ENCODE data around the gene RHPN2. TPM values are rescaled to one million over a fixed set of nuclear protein-coding genes. Genes with fewer than 3 reads are reported as not detected.

The RHPN2 gene
- total RNA-seq, 2 experiments from 2014 or later: 1.6 to 1.8 TPM

DNA sequence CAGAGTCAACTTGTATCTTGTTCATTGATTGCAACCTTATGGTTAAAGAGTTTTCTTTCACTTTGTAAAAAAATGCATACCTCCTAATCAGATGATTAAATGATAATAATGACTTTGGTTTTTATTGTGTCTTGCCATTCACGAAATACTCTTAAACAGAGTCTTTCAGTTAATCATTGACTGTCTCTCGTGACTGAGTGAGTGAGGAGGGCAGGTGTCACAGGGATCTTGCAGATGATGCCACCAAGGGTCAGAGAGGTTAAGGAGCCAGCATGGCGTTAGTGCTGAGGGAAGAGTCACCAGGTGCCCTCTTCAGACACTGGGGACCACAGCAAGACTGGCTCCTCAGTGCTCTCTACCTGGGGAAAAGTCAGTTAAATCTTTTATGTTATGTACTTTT, 24.3 kb upstream of the RHPN2 start:
- no peak overlapping the region for H3K27ac Mint-ChIP-seq
- POLR2A ChIA-PET: no interaction called here
- ATAC-seq (ENCODE audit: low read depth) (no peak), DNase-seq (no peak)
- H3K9me3 Mint-ChIP-seq: no peaks in the 10 kb centered on the region
- no peak overlapping the region for H3K4me3 Mint-ChIP-seq
- H3K4me1 Mint-ChIP-seq: peaks cover 1% of the 10 kb centered on the region
- H3K27me3 Mint-ChIP-seq: no peaks in the 10 kb centered on the region
- H3K36me3 Mint-ChIP-seq: peaks cover 13% of the 10 kb centered on the region

DNA sequence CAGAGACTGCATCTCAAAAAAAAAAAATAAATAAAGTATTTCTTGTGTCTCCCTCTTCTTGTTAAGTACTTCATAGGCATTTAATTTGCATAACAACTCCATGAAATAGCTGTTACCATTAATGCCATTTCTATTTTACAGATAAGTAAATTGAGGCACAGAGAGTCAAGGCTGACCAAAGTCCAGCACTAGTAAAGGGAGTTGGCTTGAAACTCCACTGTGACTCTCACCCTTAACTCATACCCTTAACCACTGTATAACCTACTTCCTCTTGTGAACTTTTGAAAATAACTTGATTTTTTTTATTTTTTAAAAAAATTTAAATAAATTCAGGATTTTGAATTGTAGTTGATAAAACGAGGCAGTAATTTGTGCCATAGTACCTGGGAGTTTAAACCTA, 22.3 kb upstream of the RHPN2 start:
- peaks cover 7% of the 10 kb centered on the region for H3K4me1 Mint-ChIP-seq
- H3K9me3 Mint-ChIP-seq: no peaks in the 10 kb centered on the region
- POLR2A ChIA-PET: no interaction called here
- no peak overlapping the region for H3K4me3 Mint-ChIP-seq
- DNase-seq (no peak), ATAC-seq (ENCODE audit: low read depth) (no peak)
- peaks cover 10% of the 10 kb centered on the region for H3K36me3 Mint-ChIP-seq
- H3K27me3 Mint-ChIP-seq: no peaks in the 10 kb centered on the region
- H3K27ac Mint-ChIP-seq: no peak overlapping the region

DNA sequence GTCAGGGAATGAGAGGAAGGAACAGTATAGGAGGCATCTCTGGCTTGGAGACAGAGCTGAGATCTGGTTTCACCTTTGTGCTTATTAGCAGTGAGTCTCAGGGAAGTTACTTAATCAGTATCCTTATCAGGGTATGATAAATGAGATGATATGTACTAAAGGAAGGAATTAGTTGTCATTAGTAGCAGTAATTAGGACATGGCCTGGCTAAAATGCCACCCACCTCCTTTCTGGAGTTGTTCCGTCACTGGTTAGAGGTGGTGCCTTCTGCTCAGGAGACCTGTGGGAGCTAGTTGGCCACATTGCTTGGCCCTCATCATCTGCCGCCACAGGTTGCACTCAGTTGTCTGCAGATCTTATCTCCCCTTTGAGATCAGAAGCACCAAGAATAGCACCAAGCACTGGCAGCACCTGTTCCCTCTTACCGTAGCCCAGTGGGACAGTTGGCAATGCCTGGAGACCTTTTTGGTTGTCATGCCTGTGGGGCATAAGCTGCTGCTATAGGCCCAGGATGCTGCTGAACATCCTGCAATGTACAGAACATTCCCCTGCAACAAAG, 21.0 kb upstream of the RHPN2 start:
- POLR2A ChIA-PET: no interaction called here
- H3K9me3 Mint-ChIP-seq: no peaks in the 10 kb centered on the region
- no peaks in the 10 kb centered on the region for H3K27me3 Mint-ChIP-seq
- H3K4me3 Mint-ChIP-seq: no peak overlapping the region
- H3K27ac Mint-ChIP-seq: no peak overlapping the region
- peaks cover 11% of the 10 kb centered on the region for H3K36me3 Mint-ChIP-seq
- DNase-seq (no peak), ATAC-seq (ENCODE audit: low read depth) (no peak)
- peaks cover 14% of the 10 kb centered on the region for H3K4me1 Mint-ChIP-seq

DNA sequence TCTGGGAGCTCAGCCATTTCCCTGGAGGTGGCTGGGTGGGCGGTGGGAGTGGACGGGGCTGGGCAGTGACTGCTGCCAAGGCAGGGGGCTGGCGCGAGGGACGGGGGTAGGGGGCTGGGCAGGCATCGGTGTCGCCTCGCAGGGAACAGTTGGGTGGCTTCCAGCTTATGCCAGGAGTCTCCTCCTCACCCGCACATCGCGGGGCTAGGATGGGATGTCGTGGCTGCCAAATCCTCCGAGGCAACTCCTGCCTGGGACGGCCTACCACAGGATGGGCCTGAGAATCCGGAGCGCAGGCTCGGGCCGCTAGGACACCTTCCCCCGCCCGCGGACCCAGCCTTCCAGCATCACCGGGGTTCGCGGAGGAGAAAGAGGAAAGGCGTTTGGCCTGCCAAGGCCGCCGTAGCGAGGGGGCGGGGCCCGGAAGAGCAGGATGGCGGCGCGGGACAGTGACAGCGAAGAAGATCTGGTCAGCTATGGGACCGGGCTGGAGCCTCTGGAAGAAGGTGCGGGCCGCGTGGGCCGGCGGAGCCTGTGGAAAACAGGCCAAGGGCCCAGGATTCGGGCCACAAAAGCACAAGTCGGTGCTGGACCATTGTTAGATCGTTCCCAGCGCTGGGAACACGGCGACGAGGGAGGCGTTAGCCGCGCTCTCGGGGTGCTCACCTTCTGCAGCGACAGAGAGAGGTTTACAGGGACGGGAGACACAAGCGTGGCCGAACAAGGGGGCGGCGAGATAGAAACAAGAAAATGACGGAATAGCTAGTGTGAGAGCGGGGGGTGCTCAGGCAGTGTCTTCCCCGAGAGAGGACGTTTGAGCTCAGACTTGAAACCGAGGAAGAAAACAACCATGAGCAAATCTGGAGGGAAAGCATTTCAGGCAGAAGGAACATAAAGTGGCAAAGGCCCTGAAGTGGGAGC, 16.3 kb upstream of the RHPN2 start, which contains the start of gene GPATCH1:
TSS of gene GPATCH1 (plus strand) at position 421 of the 921 bp plus-strand sequence. CDS start at position 434, 13 bp downstream.
- POLR2A ChIA-PET: interaction anchor here (1.1 to 1.8 kb wide), 5 partner anchors 17 to 105 kb away, joined by 3 to 6 read pairs (median 4); partner anchors contain the start of gene RHPN2
- ATAC-seq (ENCODE audit: low read depth) (peak; percentile 95), DNase-seq (peak; percentile 94)
- Mint-ChIP-seq H3K36me3 (peaks cover 3% of the 10 kb centered on the region), H3K4me1 (peaks cover 19% of the 10 kb centered on the region), H3K4me3 (peak within 1 kb of the TSS; percentile 97), H3K9me3 (no peaks in the 10 kb centered on the region), H3K27ac (peak within 1 kb of the TSS; percentile 94), H3K27me3 (peaks cover 4% of the 10 kb centered on the region)

DNA sequence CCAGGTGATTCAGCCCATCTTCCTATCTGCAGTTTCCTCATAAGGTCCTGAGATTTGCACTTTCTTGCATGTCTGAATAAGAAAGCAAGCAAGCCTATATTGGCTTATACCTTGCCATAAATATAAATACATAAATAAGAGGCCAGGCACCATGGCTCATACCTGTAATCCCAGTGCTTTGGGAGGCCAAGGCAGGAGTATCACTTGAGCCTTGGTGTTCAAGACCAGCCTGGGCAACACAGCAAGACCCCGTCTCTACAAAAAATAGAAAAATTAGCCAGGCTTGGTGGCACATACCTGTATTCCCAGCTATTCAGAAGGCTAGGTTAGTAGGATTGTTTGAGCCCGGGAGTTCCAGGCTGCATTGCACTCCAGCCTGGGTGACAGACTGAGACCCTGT, 10.8 kb upstream of the RHPN2 start:
- no peaks in the 10 kb centered on the region for H3K9me3 Mint-ChIP-seq
- POLR2A ChIA-PET: no interaction called here

DNA sequence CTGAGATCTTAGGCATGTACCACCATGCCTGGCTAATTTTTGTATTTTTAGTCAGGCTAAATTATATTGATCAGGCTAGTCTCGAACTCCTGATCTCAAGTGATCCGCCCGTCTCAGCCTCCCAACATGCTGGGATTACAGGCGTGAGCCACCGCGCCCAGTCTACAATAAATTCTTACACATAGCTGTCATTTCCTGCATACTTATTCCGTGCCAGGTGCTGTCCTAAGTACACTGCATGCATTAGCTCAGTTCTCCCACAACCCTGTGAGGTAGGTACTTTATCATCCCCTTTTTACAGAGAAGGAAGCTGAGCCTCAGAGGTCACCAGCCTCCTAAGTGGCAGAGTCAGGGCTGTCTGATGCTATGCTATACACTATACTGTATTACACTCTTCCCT, 7.2 kb upstream of the RHPN2 start:
- no peak for DNase-seq
- no peaks in the 10 kb centered on the region for H3K9me3 Mint-ChIP-seq
- ATAC-seq (ENCODE audit: low read depth): no peak
- no peak overlapping the region for H3K4me3 Mint-ChIP-seq
- no peaks in the 10 kb centered on the region for H3K4me1 Mint-ChIP-seq
- H3K27ac Mint-ChIP-seq: no peak overlapping the region
- POLR2A ChIA-PET: no interaction called here
- H3K27me3 Mint-ChIP-seq: peaks cover 3% of the 10 kb centered on the region
- H3K36me3 Mint-ChIP-seq: no peaks in the 10 kb centered on the region

More for the DNA sequence above, 10.8 kb upstream of the RHPN2 start:
- H3K27ac Mint-ChIP-seq: no peak overlapping the region
- ATAC-seq (ENCODE audit: low read depth): no peak
- no peak overlapping the region for H3K4me3 Mint-ChIP-seq
- DNase-seq: no peak
- peaks cover 6% of the 10 kb centered on the region for H3K4me1 Mint-ChIP-seq
- no peaks in the 10 kb centered on the region for H3K36me3 Mint-ChIP-seq
- H3K27me3 Mint-ChIP-seq: peaks cover 5% of the 10 kb centered on the region

DNA sequence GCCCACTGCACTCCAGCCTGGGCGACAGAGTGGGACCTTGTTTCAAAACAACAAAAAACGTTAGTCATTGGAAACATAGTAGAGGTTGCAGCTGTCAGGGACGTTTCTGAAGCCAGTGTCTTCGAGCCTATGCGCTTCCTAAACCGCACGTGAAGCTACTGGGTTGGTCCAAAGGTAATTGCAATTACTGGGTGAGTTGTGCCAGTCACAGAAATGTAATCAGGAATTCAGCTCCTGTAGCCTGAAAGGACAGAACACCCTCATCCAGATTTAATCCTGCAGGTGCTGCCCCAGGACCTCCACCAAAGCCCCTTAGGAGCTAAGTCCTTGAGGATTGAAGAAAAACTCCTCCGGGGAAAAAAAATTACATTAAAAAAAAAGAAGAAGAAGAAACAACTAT, 2.4 kb upstream of the RHPN2 start:
- Mint-ChIP-seq H3K36me3 (no peaks in the 10 kb centered on the region), H3K4me1 (no peaks in the 10 kb centered on the region), H3K4me3 (no peak overlapping the region), H3K27me3 (peaks cover 23% of the 10 kb centered on the region), H3K27ac (no peak overlapping the region), H3K9me3 (no peaks in the 10 kb centered on the region)
- no peak for ATAC-seq (ENCODE audit: low read depth)
- POLR2A ChIA-PET: no interaction called here
- DNase-seq: no peak

DNA sequence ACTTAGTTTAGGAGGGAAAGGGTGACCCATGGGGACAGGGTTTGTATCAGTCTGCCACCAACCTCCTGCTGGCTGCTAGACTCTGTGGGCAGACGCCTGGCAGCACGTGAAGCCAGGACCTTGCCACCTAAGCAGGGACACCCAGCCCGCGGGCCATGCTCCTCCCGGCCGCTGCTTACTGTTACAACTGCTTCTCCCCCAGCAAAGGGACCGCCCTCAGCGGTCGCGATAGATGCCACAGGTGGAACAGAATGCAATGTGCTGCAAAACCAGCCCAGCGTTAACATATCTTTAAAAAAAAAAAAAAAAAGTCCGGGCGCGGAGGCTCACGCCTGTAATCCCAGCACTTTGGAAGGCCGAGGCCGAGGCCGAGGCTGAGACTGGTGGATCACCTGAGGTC, 1.9 kb upstream of the RHPN2 start:
- DNase-seq: no peak

DNA sequence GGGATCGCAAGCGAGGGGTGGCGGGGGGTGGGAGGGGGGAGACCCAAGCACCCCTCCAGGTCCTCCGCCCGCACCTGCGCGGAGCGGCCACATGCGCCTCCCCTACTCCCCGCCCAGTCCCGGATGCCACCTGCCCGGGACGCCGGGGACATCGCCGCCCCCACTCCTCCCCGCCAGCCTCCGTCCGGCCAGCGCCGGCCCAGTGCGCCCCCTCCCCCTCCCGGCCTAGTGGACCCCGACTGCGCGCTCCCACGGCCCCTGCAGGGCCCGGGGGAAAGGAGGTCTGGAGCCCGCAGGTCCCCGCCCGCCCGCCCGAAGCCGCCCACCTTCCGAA, 263 bp downstream of the RHPN2 start:
- ATAC-seq (ENCODE audit: low read depth): peak; percentile 75
- POLR2A ChIA-PET: interaction anchor here (1.7 kb wide), 1 partner anchor 17 kb away, joined by 6 read pairs; the partner anchor contains the start of gene GPATCH1
- Mint-ChIP-seq H3K4me1 (no peaks in the 10 kb centered on the region), H3K27ac (no peak overlapping the region), H3K27me3 (peaks cover 30% of the 10 kb centered on the region), H3K9me3 (no peaks in the 10 kb centered on the region), H3K4me3 (peak overlapping the region; percentile 68), H3K36me3 (no peaks in the 10 kb centered on the region)
- peak; percentile 52 for DNase-seq

More for the DNA sequence above, 1.9 kb upstream of the RHPN2 start:
- peak overlapping the region; percentile 33 for H3K4me3 Mint-ChIP-seq
- POLR2A ChIA-PET: no interaction called here
- H3K9me3 Mint-ChIP-seq: no peaks in the 10 kb centered on the region
- H3K27me3 Mint-ChIP-seq: peaks cover 28% of the 10 kb centered on the region
- no peak for ATAC-seq (ENCODE audit: low read depth)
- H3K36me3 Mint-ChIP-seq: no peaks in the 10 kb centered on the region
- H3K27ac Mint-ChIP-seq: no peak overlapping the region
- no peaks in the 10 kb centered on the region for H3K4me1 Mint-ChIP-seq

DNA sequence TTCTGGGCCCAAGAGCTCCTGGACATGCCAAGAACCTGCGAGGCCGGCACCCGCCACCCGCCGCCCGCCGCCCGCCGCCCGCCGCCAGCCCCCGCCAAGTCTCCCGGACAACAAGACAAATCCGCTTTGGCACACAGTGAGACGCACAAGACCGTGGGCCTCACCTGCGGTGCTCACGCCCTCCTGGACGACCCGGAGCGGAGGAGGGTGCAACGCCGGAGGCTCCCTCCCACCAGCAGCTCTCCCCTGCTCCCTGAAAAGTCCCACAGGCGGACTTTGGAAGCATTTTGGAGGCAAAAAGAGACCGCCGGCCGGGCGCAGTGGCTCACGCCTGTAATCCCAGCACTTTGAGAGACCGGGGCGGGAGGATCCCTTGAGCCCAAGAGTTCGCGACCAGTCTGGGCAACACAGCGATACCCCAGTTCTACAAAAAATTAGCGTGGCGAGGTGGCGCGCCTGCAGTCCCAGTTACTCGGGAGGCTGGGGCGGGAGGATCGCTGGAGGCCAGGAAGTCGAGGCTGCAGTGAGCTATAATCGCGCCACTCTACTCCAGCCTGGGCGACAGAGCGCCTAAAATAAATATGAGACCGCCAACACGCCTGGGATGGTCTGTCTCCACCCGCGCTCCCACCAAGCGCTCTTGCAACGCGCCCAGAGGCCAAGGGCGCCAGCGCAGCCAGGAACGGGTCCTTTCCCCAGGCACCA, 783 bp downstream of the RHPN2 start:
- H3K4me1 Mint-ChIP-seq: no peaks in the 10 kb centered on the region
- H3K36me3 Mint-ChIP-seq: no peaks in the 10 kb centered on the region
- H3K9me3 Mint-ChIP-seq: no peaks in the 10 kb centered on the region
- POLR2A ChIA-PET: interaction anchor here (1.7 kb wide), 1 partner anchor 17 kb away, joined by 6 read pairs; the partner anchor contains the start of gene GPATCH1
- peaks cover 30% of the 10 kb centered on the region for H3K27me3 Mint-ChIP-seq
- no peak overlapping the region for H3K27ac Mint-ChIP-seq
- peak; percentile 32 for DNase-seq
- peak overlapping the region; percentile 68 for H3K4me3 Mint-ChIP-seq
- ATAC-seq (ENCODE audit: low read depth): no peak

DNA sequence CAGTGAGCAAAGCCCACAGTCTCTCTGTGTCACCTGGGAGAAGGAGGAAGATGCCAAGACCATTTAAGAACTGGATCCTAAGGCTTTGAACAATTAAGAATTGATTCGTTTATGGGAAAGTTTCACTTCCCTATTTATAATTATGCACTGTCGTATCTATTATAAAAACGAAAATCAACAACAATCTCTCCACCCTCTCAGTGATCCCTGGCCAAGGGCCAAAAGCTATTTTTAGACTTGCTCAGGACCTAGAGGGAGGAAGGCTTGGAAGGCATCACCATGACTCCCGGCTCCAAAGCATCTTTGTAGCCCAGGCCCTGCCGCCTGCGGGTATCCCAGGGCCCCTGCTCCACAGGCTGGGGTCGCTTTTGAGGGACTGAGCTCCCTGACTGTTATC, 1.3 kb downstream of the RHPN2 start:
- Mint-ChIP-seq H3K4me1 (no peaks in the 10 kb centered on the region), H3K27ac (no peak overlapping the region), H3K27me3 (peaks cover 30% of the 10 kb centered on the region), H3K4me3 (no peak overlapping the region), H3K9me3 (no peaks in the 10 kb centered on the region), H3K36me3 (no peaks in the 10 kb centered on the region)
- POLR2A ChIA-PET: interaction anchor here (1.7 kb wide), 1 partner anchor 18 kb away, joined by 6 read pairs; the partner anchor contains the start of gene GPATCH1
- ATAC-seq (ENCODE audit: low read depth) (no peak), DNase-seq (no peak)

DNA sequence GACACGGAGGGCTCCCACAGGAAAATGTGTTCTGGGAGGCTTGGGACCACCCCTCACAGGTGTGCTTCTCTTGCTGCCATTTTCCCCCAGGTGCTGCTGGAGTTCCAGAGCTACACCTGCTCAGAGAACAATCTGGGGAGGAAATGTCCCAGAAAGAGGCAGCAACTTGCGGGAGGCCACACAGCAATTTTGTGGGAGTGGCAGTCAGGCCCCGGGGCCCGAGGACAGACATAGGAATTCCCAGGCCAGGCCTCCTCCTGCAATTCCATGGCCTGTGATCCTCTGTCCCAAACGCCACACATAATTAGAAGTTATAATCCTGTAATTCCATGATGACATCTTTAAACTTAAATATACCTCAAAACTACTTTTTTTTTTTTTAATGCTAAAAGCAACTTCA, 1.8 kb downstream of the RHPN2 start:
- H3K4me3 Mint-ChIP-seq: no peak overlapping the region
- POLR2A ChIA-PET: no interaction called here
- H3K27me3 Mint-ChIP-seq: peaks cover 30% of the 10 kb centered on the region
- H3K36me3 Mint-ChIP-seq: no peaks in the 10 kb centered on the region
- no peak overlapping the region for H3K27ac Mint-ChIP-seq
- DNase-seq: no peak
- no peaks in the 10 kb centered on the region for H3K9me3 Mint-ChIP-seq
- no peaks in the 10 kb centered on the region for H3K4me1 Mint-ChIP-seq
- no peak for ATAC-seq (ENCODE audit: low read depth)

DNA sequence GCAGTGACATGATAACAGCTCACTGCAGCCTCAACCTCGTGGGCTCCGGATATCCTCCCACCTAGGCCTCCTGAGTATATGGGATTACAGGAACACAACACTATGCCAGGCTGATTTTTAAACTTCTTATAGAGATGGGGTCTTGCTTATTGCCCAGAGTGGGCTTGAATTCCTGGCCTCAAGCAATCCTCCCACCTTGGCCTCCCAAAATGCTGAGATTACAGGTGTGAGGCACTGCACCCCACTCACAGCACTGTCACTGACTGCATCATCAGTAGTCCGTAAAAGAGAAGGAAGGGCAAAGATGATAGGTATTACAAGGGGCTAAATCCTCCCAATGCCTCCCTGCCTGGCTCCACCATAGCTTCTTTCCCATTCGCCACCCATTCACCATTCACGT, 4.1 kb downstream of the RHPN2 start:
- Mint-ChIP-seq H3K27ac (no peak overlapping the region), H3K4me3 (no peak overlapping the region), H3K27me3 (peaks cover 21% of the 10 kb centered on the region), H3K4me1 (no peaks in the 10 kb centered on the region), H3K36me3 (no peaks in the 10 kb centered on the region), H3K9me3 (no peaks in the 10 kb centered on the region)
- ATAC-seq (ENCODE audit: low read depth) (no peak), DNase-seq (no peak)
- POLR2A ChIA-PET: no interaction called here

All from activated naive CD8-positive, alpha-beta T cell treated with anti-CD3 and anti-CD28 coated beads, Interleukin-2, amount 10 ng/mL, durations not matched to agents 7 days and 5 days (primary cell).